Skeletal muscle satellite cell (primary cell): ENCODE data around the gene APOL1. TPM values are rescaled to one million over a fixed set of nuclear protein-coding genes. Genes with fewer than 3 reads are reported as not detected.

ENCODE experiments used
- H3K27me3 ChIP-seq: 2 replicates; pipeline ENCODE4 v1.7.0; 2013; ENCODE audit warnings: low read length; ENCODE audit not compliant: control insufficient read depth, insufficient read depth
- H3K36me3 ChIP-seq: 2 replicates; pipeline ENCODE4 v1.7.0; 2013; ENCODE audit warnings: mild to moderate bottlenecking, control low read depth, low read length; ENCODE audit not compliant: insufficient read depth
- H3K4me1 ChIP-seq: 2 replicates; pipeline ENCODE4 v1.7.0; 2013; ENCODE audit warnings: low read length; ENCODE audit not compliant: control insufficient read depth, insufficient read depth
- H3K4me2 ChIP-seq: 2 replicates; pipeline ENCODE4 v1.7.0; 2013; ENCODE audit warnings: mild to moderate bottlenecking, low read length
- H3K4me3 ChIP-seq: 2 replicates; pipeline ENCODE4 v1.7.0; 2013; ENCODE audit warnings: low read length
- H3K9ac ChIP-seq: 2 replicates; pipeline ENCODE4 v1.7.0; 2013; ENCODE audit warnings: mild to moderate bottlenecking, low read depth, low read length, moderate library complexity
- H3K9me3 ChIP-seq: replicated peaks from 2 replicates; pipeline ENCODE4 v1.7.0; 2013; ENCODE audit warnings: mild to moderate bottlenecking, control low read depth, low read length
- small RNA-seq: library from RNA; depleted of rRNA; stranded (forward); fragments of <200 nt; gene quantifications from one replicate; pipeline ENCODE3, GENCODE V24; 2012

The APOL1 gene

GRCh38 chr22:36311386-36312085 is 58.6 kb downstream of the APOL1 start:
- peaks cover 84% of the 10 kb centered on the region for H3K36me3 ChIP-seq
- H3K9me3 ChIP-seq, result no peaks in the 10 kb centered on the region
- no peak overlapping the region for H3K9ac ChIP-seq
- H3K27me3 ChIP-seq, result no peaks in the 10 kb centered on the region
- no peak overlapping the region for H3K4me2 ChIP-seq
- H3K4me1 ChIP-seq, result no peaks in the 10 kb centered on the region
- H3K4me3 ChIP-seq, result no peak overlapping the region

DNA sequence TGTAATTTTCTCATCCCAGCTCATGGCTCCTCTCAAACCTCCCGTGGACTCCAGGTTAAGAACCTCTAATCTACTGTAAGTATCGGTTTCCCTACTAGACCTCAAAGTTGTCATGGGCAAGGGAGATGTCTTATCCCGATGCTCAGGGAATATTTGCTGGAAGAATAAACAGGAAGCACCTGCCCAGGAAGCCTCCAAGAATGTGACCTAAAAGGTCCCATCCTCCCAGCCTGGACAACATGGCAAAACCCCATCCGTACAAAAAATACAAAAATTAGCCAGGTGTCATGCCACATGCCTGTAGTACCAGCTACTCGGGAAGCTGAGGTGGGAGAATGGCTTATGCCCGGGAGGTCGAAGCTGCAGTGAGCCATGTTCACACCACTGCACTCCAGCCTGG is 62.4 kb downstream of the APOL1 start:
- Histone ChIP-seq H3K4me1 (no peaks in the 10 kb centered on the region), H3K9me3 (no peaks in the 10 kb centered on the region), H3K4me2 (no peak overlapping the region), H3K4me3 (no peak overlapping the region), H3K36me3 (peaks cover 90% of the 10 kb centered on the region), H3K9ac (no peak overlapping the region), H3K27me3 (no peaks in the 10 kb centered on the region)

- Histone ChIP-seq H3K4me2 (no peak overlapping the region), H3K9me3 (no peaks in the 10 kb centered on the region)
Measured at GRCh38 chr22:36316419-36316818, 63.5 kb downstream of the APOL1 start.

More at GRCh38 chr22:36316419-36316818, 63.5 kb downstream of the APOL1 start:
- no peaks in the 10 kb centered on the region for H3K4me1 ChIP-seq
- H3K36me3 ChIP-seq, result peaks cover 87% of the 10 kb centered on the region
- no peaks in the 10 kb centered on the region for H3K27me3 ChIP-seq
- no peak overlapping the region for H3K9ac ChIP-seq
- H3K4me3 ChIP-seq, result no peak overlapping the region

Small RNA genes lying within 50 kb of the gene (small RNA-seq; reads per million reads assigned to genes)
- gene MIR6819, result not detected
